Measurements from ENCODE around the gene AKTIP. TPM values are rescaled to one million over a fixed set of nuclear protein-coding genes. Genes with fewer than 3 reads are reported as not detected.

Gene AKTIP
- total RNA-seq, 1 experiment from 2014 or later: 26.2 TPM

- H3K27ac Mint-ChIP-seq: no peak overlapping the region
- H2BK5ac ChIP-seq (ENCODE audit: insufficient read length, low read length): no peak overlapping the region
- no peaks in the 10 kb centered on the region for H3K23me2 ChIP-seq (ENCODE audit: insufficient read length, low read depth, low read length, poor library complexity, severe bottlenecking)
- H2BK15ac ChIP-seq (ENCODE audit: low read depth, low read length): no peak overlapping the region
- no peak overlapping the region for H3K27ac ChIP-seq (ENCODE audit: insufficient read length, low read depth, low read length)
- TF ChIP-seq, protein P1, sequence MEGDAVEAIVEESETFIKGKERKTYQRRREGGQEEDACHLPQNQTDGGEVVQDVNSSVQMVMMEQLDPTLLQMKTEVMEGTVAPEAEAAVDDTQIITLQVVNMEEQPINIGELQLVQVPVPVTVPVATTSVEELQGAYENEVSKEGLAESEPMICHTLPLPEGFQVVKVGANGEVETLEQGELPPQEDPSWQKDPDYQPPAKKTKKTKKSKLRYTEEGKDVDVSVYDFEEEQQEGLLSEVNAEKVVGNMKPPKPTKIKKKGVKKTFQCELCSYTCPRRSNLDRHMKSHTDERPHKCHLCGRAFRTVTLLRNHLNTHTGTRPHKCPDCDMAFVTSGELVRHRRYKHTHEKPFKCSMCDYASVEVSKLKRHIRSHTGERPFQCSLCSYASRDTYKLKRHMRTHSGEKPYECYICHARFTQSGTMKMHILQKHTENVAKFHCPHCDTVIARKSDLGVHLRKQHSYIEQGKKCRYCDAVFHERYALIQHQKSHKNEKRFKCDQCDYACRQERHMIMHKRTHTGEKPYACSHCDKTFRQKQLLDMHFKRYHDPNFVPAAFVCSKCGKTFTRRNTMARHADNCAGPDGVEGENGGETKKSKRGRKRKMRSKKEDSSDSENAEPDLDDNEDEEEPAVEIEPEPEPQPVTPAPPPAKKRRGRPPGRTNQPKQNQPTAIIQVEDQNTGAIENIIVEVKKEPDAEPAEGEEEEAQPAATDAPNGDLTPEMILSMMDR (conservative IDR thresholded peaks at IDR 0.05): peak; percentile 96
- H3K14ac ChIP-seq (ENCODE audit: insufficient read depth, low read length): no peak overlapping the region
- H3K36me3 Mint-ChIP-seq (ENCODE audit: insufficient read depth in 1 of 3, low read depth in 3 of 3): peaks cover 6 to 16% (median 9%) of the 10 kb centered on the region in 3 experiments; a peak in 5 of 7 replicates
- no peak overlapping the region for H2AK5ac ChIP-seq (ENCODE audit: insufficient read length, low read length)
- H3K4me2 ChIP-seq (ENCODE audit: insufficient read depth, insufficient read length, low read length): no peak overlapping the region
- H3K79me2 ChIP-seq (ENCODE audit: insufficient read depth, low read length): no peaks in the 10 kb centered on the region
- no peak overlapping the region for H3K23ac ChIP-seq (ENCODE audit: insufficient read length, low read depth, low read length)
- H3K27me3 Mint-ChIP-seq (ENCODE audit: low read depth): peaks cover 1% of the 10 kb centered on the region; the same call in 1 of the 2 replicates
- no peak overlapping the region for H4K91ac ChIP-seq (ENCODE audit: insufficient read length, low read depth, low read length)
- H3K9ac ChIP-seq (ENCODE audit: extremely low read depth, insufficient read length, low read length): no peak overlapping the region
- no peaks in the 10 kb centered on the region for H3K79me1 ChIP-seq (ENCODE audit: insufficient read depth, low read depth, low read length, poor library complexity, severe bottlenecking)
- no peaks in the 10 kb centered on the region for H3K4me1 ChIP-seq (ENCODE audit: insufficient read depth, low read length)
- H3K9me3 Mint-ChIP-seq: peaks cover 21% of the 10 kb centered on the region in 2 experiments
- peaks cover 2% of the 10 kb centered on the region for H3K9me3 ChIP-seq (ENCODE audit: control insufficient read depth, low read depth, low read length)
- H2AFZ ChIP-seq (ENCODE audit: low read length): no peak overlapping the region
- H3T11ph ChIP-seq (ENCODE audit: low read length): no peak overlapping the region
- H3K56ac ChIP-seq (ENCODE audit: insufficient read length, low read depth, low read length): no peak overlapping the region
- DNase-seq: peak; percentile 69
- no peak overlapping the region for H4K5ac ChIP-seq (ENCODE audit: insufficient read length, low read depth, low read length)
- no peak overlapping the region for H2BK120ac ChIP-seq (ENCODE audit: low read depth, low read length, poor library complexity, severe bottlenecking)
- no CpG with 5 or more reads among the region's 29 CpGs for WGBS (ENCODE audit: extremely low coverage, insufficient read length, low lambda C conversion rate)
- no peak overlapping the region for H2BK12ac ChIP-seq (ENCODE audit: insufficient read length, low read depth, low read length)
- no peak overlapping the region for H3K4ac ChIP-seq (ENCODE audit: low read depth, low read length)
- no peaks in the 10 kb centered on the region for H3K27me3 ChIP-seq (ENCODE audit: insufficient read depth, low read length)
- H2BK20ac ChIP-seq (ENCODE audit: low read depth, low read length, poor library complexity, severe bottlenecking): no peak overlapping the region
- no peak overlapping the region for H3K4me3 Mint-ChIP-seq
- H3K18ac ChIP-seq (ENCODE audit: insufficient read length, low read depth, low read length): no peak overlapping the region
- no peaks in the 10 kb centered on the region for H4K20me1 ChIP-seq (ENCODE audit: control insufficient read depth, insufficient read depth, insufficient read length)
- peaks cover 7 to 9% of the 10 kb centered on the region in 2 experiments for H3K4me1 Mint-ChIP-seq
- H4K8ac ChIP-seq (replicated peaks; ENCODE audit: insufficient read length, low read depth, low read length): no peak overlapping the region
These were observed 7.1 kb upstream of the AKTIP start for GRCh38 chr16:53509906-53510703.

Data from H9 (cell line).